HepG2 (cell line): ENCODE measurements around the gene PEX11A. TPM values are rescaled to one million over a fixed set of nuclear protein-coding genes. Genes with fewer than 3 reads are reported as not detected.

Source experiments
- CSRNP1 ChIP-seq: sonication (generic); formaldehyde crosslinking; IDR thresholded peaks from 2 replicates; pipeline ENCODE4 v1.8.1; 2023; ENCODE audit warnings: mild to moderate bottlenecking, missing genetic modification reagents
- KIAA2018 ChIP-seq: sonication (generic); formaldehyde crosslinking; IDR thresholded peaks from 2 replicates; pipeline ENCODE4 v1.5.0; 2020; ENCODE audit warnings: mild to moderate bottlenecking, missing genetic modification reagents, borderline replicate concordance
- SALL2 ChIP-seq: sonication (generic); formaldehyde crosslinking; IDR thresholded peaks from 2 replicates; pipeline ENCODE4 v1.8.1; 2023; ENCODE audit warnings: mild to moderate bottlenecking, missing genetic modification reagents, inconsistent platforms
- TGIF2 ChIP-seq: IDR thresholded peaks from 2 replicates; pipeline ENCODE4 v1.6.1; 2016; ENCODE audit warnings: control low read depth, missing compliant biosample characterization
- YY1 ChIP-seq: IDR thresholded peaks from 2 replicates; pipeline ENCODE4 v1.6.1; 2011; ENCODE audit warnings: low read length, low read depth, moderate library complexity, mild to moderate bottlenecking; ENCODE audit not compliant: insufficient read depth, insufficient replicate concordance
- ZBTB34 ChIP-seq: sonication (generic); formaldehyde crosslinking; IDR thresholded peaks from 2 replicates; pipeline ENCODE4 v1.8.0; 2022; ENCODE audit warnings: mild to moderate bottlenecking, missing genetic modification reagents
- ZNF101 ChIP-seq: sonication (generic); formaldehyde crosslinking; IDR thresholded peaks from 2 replicates; pipeline ENCODE4 v1.4.0; 2020; ENCODE audit warnings: mild to moderate bottlenecking, low read depth, missing genetic modification reagents, borderline replicate concordance
- ZNF136 ChIP-seq: sonication (generic); formaldehyde crosslinking; IDR thresholded peaks from 2 replicates; pipeline ENCODE4 v1.8.1; 2022; ENCODE audit warnings: low read depth, mild to moderate bottlenecking, moderate library complexity, missing genetic modification reagents
- ZNF350 ChIP-seq: sonication (generic); formaldehyde crosslinking; IDR thresholded peaks from 2 replicates; pipeline ENCODE4 v1.4.0; 2020; ENCODE audit warnings: mild to moderate bottlenecking, low read depth, missing genetic modification reagents, borderline replicate concordance
- ZNF432 ChIP-seq: sonication (generic); formaldehyde crosslinking; IDR thresholded peaks from 2 replicates; pipeline ENCODE4 v1.5.0; 2020; ENCODE audit warnings: missing genetic modification reagents, mild to moderate bottlenecking, borderline replicate concordance
- ZNF740 ChIP-seq: sonication (generic); formaldehyde crosslinking; IDR thresholded peaks from 2 replicates; pipeline ENCODE4 v1.4.0; 2020; ENCODE audit warnings: missing genetic modification reagents
- ZNF747 ChIP-seq: sonication (generic); formaldehyde crosslinking; IDR thresholded peaks from 2 replicates; pipeline ENCODE4 v1.8.1; 2023; ENCODE audit warnings: missing genetic modification reagents, mild to moderate bottlenecking, borderline replicate concordance
- polyA plus RNA-seq, 8 experiments: library from polyadenylated mRNA; depleted of rRNA in 3 of 8; stranded (reverse) in 7 of 8; unstranded in 1 of 8; fragments of >200 nt; fragmentation: Illumina TruSeq in 4 of 8; extraction: Trizol in 4 of 8; gene quantifications; 2 replicates each; pipeline versions ENCODE4 v1.2.1 to v1.2.3, GENCODE V29; 2011 to 2016; ENCODE audit warnings: low read depth in 4 of 8, missing spikeins in 1 of 8, mixed read lengths in 1 of 8; ENCODE audit not compliant: insufficient read depth in 1 of 8
- total RNA-seq, 5 experiments: library from RNA; depleted of rRNA; stranded (reverse); fragments of >200 nt; fragmentation: Illumina TruSeq; extraction: Trizol; gene quantifications; 2 replicates each; pipeline ENCODE4 v1.2.3, GENCODE V29; 2016; ENCODE audit warnings: low read depth in 1 of 5

The PEX11A gene
- total and polyA plus RNA-seq, 2 of the 13 experiments (the other 11 are each of a cell fraction or from before 2014, with no cell fraction given): 9.9 to 15.1 TPM

GRCh38 chr15:89654847-89655805 lies 35.4 kb downstream of the PEX11A start, which contains the start of gene KIF7 (continued):
- TF ChIP-seq ZNF747 (0 out of 2 replicates have a peak, but pooled peaks have one; percentile 33), ZNF740 (CRISPR knock-in tag) (0 out of 2 replicates have a peak, but pooled peaks have one; percentile 76), ZBTB34 (CRISPR knock-in tag) (no peak), TGIF2 (CRISPR knock-in tag) (no peak), ZNF432 (no peak), SALL2 (CRISPR knock-in tag) (no peak), ZNF350 (CRISPR knock-in tag) (no peak), CSRNP1 (CRISPR knock-in tag) (0 out of 2 replicates have a peak, but pooled peaks have one; percentile 36), ZNF136 (CRISPR knock-in tag) (no peak), YY1 (no peak), ZNF101 (no peak), KIAA2018 (CRISPR knock-in tag) (no peak)
